Esophagus muscularis mucosa (tissue), 4 donors: Measurements from ENCODE around the gene PAX9. TPM values are rescaled to one million over a fixed set of nuclear protein-coding genes. Genes with fewer than 3 reads are reported as not detected.
A peak's percentile ranks its signal among the peaks of the same experiment; 100 is the strongest.

Experiments
- DNase-seq: peaks from one replicate; pipeline ENCODE4 v3.0.0-alpha.2; 2017; ENCODE audit errors: extremely low spot score
- H3K27ac ChIP-seq, 4 donors: fragments of 200-600 bp; sonication (generic); replicated peaks in 1 of 4; 1 replicate in 3 of 4; 2 replicates in 1 of 4; pipeline ENCODE4 v1.5.1; 2016 to 2019; ENCODE audit warnings: mild to moderate bottlenecking in 1 of 4
- H3K27me3 ChIP-seq, 4 donors: fragments of 200-600 bp; sonication (generic); one replicate each; pipeline versions ENCODE4 v1.5.1 to v1.6.0; 2016 to 2019
- H3K36me3 ChIP-seq, 4 donors: fragments of 200-600 bp; sonication (generic); one replicate each; pipeline ENCODE4 v1.5.1; 2016 to 2019
- H3K4me1 ChIP-seq, 4 donors: fragments of 200-600 bp; sonication (generic); one replicate each; pipeline ENCODE4 v1.5.1; 2016 to 2019
- H3K4me3 ChIP-seq, 4 donors: fragments of 200-600 bp; sonication (generic); 1 replicate in 2 of 4; 2 replicates in 2 of 4; pipeline ENCODE4 v1.5.1; 2016 to 2019; ENCODE audit warnings: mild to moderate bottlenecking in 4 of 4, moderate library complexity in 1 of 4
- H3K9me3 ChIP-seq, 4 donors: fragments of 200-600 bp; sonication (generic); 1 replicate in 3 of 4; 2 replicates in 1 of 4; pipeline ENCODE4 v1.5.1; 2016 to 2019
- CTCF ChIP-seq, 3 experiments: fragments of 200-600 bp in 2 of 3; fragments of 450-650 bp in 1 of 3; sonication (generic) in 2 of 3; IDR thresholded peaks; one replicate each; pipeline ENCODE4 v1.5.1; 2017 to 2019; ENCODE audit warnings: antibody characterized with exemption in 3 of 3, mild to moderate bottlenecking in 2 of 3, moderate library complexity in 1 of 3
- EP300 ChIP-seq: sonication (generic); formaldehyde crosslinking; IDR thresholded peaks from one replicate; pipeline ENCODE4 v1.6.1; 2017; ENCODE audit warnings: antibody characterized with exemption
- POLR2A ChIP-seq: fragments of 450-650 bp; IDR thresholded peaks from one replicate; pipeline ENCODE4 v1.6.1; 2017; ENCODE audit warnings: antibody characterized with exemption, moderate library complexity, mild to moderate bottlenecking, low read depth
- POLR2AphosphoS5 ChIP-seq, 2 donors: sonication (generic); formaldehyde crosslinking; IDR thresholded peaks; one replicate each; pipeline ENCODE4 v1.6.1; 2017; ENCODE audit warnings: antibody characterized with exemption in 2 of 2
- WGBS: methylation state at CpG from one replicate; pipeline ENCODE4 v1.1.5; 2018; 5-methylcytosine and 5-hydroxymethylcytosine counted together
- intact Hi-C: fragments of 100-400 bp; cut with DNase I; formaldehyde crosslinking; loops from one replicate; pipeline ENCODE4 v1.15.1; 2023
- total RNA-seq, 4 donors: library from RNA; depleted of rRNA; stranded (reverse); fragments of >200 nt; gene quantifications; one replicate each; pipeline versions ENCODE4 v1.1.0 to v1.2.1, GENCODE V29; 2016

Gene PAX9
- total RNA-seq, 4 donors from 2014 or later, result 0.50 to 2.1 (median 0.77) TPM

GRCh38 chr14:36717363-36717762, 55.7 kb downstream of the PAX9 start:
- DNase-seq, result peak; percentile 80

GRCh38 chr14:36718216-36718615, 56.6 kb downstream of the PAX9 start:
- Histone ChIP-seq H3K27me3 (no peaks in the 10 kb centered on the region), H3K9me3 (no peaks in the 10 kb centered on the region), H3K4me3 (no peak overlapping the region), H3K4me1 (no peaks in the 10 kb centered on the region), H3K36me3 (no peaks in the 10 kb centered on the region), H3K27ac (no peak overlapping the region)
- no peak for TF ChIP-seq POLR2A
- TF ChIP-seq POLR2AphosphoS5 (IDR thresholded peaks at IDR 0.05), result no peak
- TF ChIP-seq CTCF (IDR thresholded peaks at IDR 0.05), result no peak
- no peak for TF ChIP-seq EP300
- 24% methylated on average over 1 of the region's 1 CpG for WGBS
- no peak for DNase-seq
- intact Hi-C loops, result no loop called here

More at GRCh38 chr14:36717363-36717762, 55.7 kb downstream of the PAX9 start:
- H3K4me3 ChIP-seq, result no peak overlapping the region
- no peaks in the 10 kb centered on the region for H3K36me3 ChIP-seq
- no peak for TF ChIP-seq CTCF (IDR thresholded peaks at IDR 0.05)
- TF ChIP-seq POLR2A, result no peak
- TF ChIP-seq POLR2AphosphoS5 (IDR thresholded peaks at IDR 0.05), result no peak
- 69% methylated on average over 5 of the region's 5 CpGs for WGBS
- no peaks in the 10 kb centered on the region for H3K9me3 ChIP-seq
- intact Hi-C loops, result no loop called here
- no peak overlapping the region for H3K27ac ChIP-seq
- H3K27me3 ChIP-seq, result no peaks in the 10 kb centered on the region
- H3K4me1 ChIP-seq, result no peaks in the 10 kb centered on the region

GRCh38 chr14:36719823-36720222, 58.2 kb downstream of the PAX9 start:
- no peaks in the 10 kb centered on the region for H3K36me3 ChIP-seq
- no peaks in the 10 kb centered on the region for H3K27me3 ChIP-seq
- no peaks in the 10 kb centered on the region for H3K9me3 ChIP-seq
- intact Hi-C loops, result no loop called here
- peak; percentile 68 for DNase-seq
- WGBS, result 81% methylated on average over 7 of the region's 7 CpGs
- no peaks in the 10 kb centered on the region for H3K4me1 ChIP-seq
- H3K27ac ChIP-seq, result no peak overlapping the region
- no peak overlapping the region for H3K4me3 ChIP-seq
- TF ChIP-seq POLR2A (no peak), POLR2AphosphoS5 (IDR thresholded peaks at IDR 0.05) (no peak), EP300 (no peak), CTCF (IDR thresholded peaks at IDR 0.05) (no peak)

GRCh38 chr14:36720657-36721056, 59.0 kb downstream of the PAX9 start:
- no peaks in the 10 kb centered on the region for H3K4me1 ChIP-seq
- no peak for TF ChIP-seq CTCF (IDR thresholded peaks at IDR 0.05)
- no peak for TF ChIP-seq POLR2A
- TF ChIP-seq EP300, result no peak
- TF ChIP-seq POLR2AphosphoS5 (IDR thresholded peaks at IDR 0.05), result no peak
- intact Hi-C loops, result no loop called here
- no peaks in the 10 kb centered on the region for H3K9me3 ChIP-seq
- peak; percentile 60 for DNase-seq
- H3K36me3 ChIP-seq, result no peaks in the 10 kb centered on the region
- H3K27me3 ChIP-seq, result no peaks in the 10 kb centered on the region
- no peak overlapping the region for H3K27ac ChIP-seq
- H3K4me3 ChIP-seq, result no peak overlapping the region
- 92% methylated on average over 2 of the region's 2 CpGs for WGBS

- no peak for DNase-seq
- 75% methylated on average over 1 of the region's 1 CpG for WGBS
- H3K27me3 ChIP-seq, result no peaks in the 10 kb centered on the region
- no peaks in the 10 kb centered on the region for H3K9me3 ChIP-seq
- TF ChIP-seq EP300, result no peak
- no peak for TF ChIP-seq POLR2A
- no peak for TF ChIP-seq CTCF (IDR thresholded peaks at IDR 0.05)
- no peak for TF ChIP-seq POLR2AphosphoS5 (IDR thresholded peaks at IDR 0.05)
- H3K4me1 ChIP-seq, result no peaks in the 10 kb centered on the region
- intact Hi-C loops, result no loop called here
- no peaks in the 10 kb centered on the region for H3K36me3 ChIP-seq
- H3K27ac ChIP-seq, result no peak overlapping the region
- H3K4me3 ChIP-seq, result no peak overlapping the region
These were observed 60.2 kb downstream of the PAX9 start for GRCh38 chr14:36721877-36722276.
